Stimulated activated CD8-positive, alpha-beta memory T cell treated with anti-CD3 and anti-CD28 coated beads, Interleukin-7, amount 100 ng/mL, for 4 hours (primary cell): ENCODE measurements around the gene CHODL.

Experiments used
- DNase-seq, 2 donors: peaks; one replicate each; pipeline ENCODE4 v3.0.0-alpha.2; 2020; ENCODE audit warnings: low read depth in 2 of 2

CHODL gene, protein sequence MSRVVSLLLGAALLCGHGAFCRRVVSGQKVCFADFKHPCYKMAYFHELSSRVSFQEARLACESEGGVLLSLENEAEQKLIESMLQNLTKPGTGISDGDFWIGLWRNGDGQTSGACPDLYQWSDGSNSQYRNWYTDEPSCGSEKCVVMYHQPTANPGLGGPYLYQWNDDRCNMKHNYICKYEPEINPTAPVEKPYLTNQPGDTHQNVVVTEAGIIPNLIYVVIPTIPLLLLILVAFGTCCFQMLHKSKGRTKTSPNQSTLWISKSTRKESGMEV

DNA sequence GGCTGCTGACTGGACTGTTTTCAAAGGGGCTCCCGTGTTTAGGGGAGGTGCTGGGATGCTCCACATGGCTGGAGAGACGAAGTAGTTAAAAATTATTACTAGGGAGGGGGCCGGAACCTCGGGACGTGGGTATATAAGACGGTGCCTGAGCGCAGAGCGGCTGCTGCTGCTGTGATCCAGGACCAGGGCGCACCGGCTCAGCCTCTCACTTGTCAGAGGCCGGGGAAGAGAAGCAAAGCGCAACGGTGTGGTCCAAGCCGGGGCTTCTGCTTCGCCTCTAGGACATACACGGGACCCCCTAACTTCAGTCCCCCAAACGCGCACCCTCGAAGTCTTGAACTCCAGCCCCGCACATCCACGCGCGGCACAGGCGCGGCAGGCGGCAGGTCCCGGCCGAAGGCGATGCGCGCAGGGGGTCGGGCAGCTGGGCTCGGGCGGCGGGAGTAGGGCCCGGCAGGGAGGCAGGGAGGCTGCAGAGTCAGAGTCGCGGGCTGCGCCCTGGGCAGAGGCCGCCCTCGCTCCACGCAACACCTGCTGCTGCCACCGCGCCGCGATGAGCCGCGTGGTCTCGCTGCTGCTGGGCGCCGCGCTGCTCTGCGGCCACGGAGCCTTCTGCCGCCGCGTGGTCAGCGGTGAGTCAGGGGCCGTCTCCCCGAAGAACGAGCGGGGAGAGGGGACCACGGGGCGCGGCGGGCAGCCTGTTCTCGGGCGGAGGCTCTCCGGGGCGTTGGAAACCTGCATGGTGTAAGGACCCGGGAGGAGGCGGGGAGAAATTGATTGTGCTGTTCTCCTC is at the start of gene CHODL:
Gene CHODL (plus strand): TSS at position 163 of the 793 bp plus-strand sequence. CDS start 391 bp downstream, at position 554.
- no peak for DNase-seq

- DNase-seq: no peak
These were observed 39.7 kb upstream of the CHODL start for GRCh38 chr21:18204931-18205330.

DNA sequence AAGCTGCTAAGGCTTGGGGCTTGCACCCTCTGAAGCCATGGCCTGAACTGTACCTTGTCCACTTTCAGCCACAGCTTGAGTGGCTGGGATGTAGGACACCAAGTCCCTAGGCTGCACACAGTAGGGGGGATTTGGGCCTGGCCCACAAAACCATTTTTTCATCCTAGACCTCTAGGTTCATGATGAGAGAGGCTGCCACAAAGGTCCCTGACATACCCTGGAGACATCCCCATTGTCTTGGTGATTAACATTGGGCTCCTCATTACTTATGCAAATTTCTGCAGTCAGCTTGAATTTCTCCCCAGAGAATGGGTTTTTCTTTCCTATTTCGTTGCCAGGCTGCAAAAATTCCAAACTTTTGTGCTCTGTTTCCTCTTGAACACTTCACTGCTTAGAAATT is 26.3 kb upstream of the CHODL start:
- no peak for DNase-seq

- no peak for DNase-seq
These were observed 24.1 kb upstream of the CHODL start for GRCh38 chr21:18220498-18220897.

DNA sequence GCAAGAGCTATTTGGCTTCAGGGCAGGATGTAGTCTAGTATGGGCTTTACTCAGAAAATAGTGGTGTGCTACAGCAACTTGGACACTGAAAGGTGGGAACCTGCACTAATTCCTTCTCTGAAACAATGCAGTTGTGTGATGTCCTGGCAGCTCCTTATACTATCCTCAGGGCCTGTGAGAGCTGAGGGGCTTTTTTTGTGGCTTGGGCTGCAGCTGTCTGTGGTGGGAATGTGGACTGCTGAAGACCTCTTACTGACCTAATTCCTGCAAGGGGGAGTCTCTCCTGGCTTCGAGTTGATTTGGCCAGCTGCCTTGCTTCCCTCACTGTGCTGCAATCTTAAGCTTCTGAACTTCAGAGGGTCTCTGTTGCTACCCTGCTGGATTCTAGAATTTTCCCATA is 22.3 kb upstream of the CHODL start:
- DNase-seq: no peak

GRCh38 chr21:18228060-18228739 is 16.4 kb upstream of the CHODL start:
- no peak for DNase-seq

DNA sequence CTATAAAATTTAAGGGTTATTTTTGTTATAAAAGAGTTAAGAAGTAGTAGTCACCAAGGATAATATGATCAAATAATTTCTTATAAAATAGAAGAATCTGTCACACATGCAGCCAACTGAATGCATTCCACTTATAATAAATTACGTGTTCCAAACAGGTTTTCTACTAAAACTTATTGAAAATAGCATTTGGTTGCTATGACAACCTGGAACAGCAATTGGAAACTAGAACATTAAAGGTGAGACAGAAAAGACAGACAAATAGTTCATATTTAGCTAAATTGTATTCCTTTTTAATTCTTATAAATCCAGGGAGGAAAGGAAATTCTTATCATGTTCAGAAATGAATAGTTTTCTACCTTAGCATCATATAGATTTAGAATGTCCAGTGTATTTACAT is 9.1 kb upstream of the CHODL start:
- DNase-seq: no peak

- DNase-seq: no peak
These were observed 883 bp downstream of the CHODL start for GRCh38 chr21:18245464-18245967.

GRCh38 chr21:18248171-18248570 is 3.5 kb downstream of the CHODL start:
- DNase-seq: no peak

DNA sequence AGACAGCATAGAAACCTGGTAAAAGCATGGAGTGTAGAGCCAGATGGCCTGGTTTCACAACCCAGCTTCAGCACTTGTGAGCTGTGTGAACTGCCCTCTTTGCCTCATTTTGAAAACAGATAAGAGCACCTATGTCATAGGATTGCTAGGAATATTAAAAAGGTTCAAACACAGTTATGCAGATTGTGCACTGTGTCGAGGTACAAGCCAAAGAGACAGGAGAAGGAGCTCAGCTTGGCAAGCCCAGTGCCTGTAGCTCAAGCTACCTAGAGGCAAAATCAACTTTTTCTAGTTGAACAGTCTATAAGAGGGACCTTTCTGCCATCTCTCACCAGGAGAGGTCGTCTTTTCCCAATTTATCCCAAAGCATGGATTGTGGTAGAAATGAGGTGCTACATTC is 5.0 kb downstream of the CHODL start:
- DNase-seq: no peak

DNA sequence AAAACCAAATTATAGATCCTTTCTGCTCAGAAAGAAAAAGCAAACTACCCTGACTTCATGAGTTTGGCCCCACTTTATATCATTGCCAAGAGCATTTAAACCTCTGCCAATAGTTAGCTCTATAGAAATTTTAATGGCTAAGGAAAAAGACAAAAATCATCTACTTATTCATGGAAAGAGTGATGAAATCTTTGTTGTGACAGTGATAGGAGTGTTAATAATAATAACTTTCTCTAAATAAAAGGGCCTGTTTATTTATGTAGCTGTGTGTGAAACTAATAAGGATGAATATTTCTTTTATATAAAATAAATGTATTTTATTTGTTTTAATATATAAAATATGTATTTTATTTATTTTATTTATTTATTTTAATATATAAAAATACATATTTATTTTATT is 6.4 kb downstream of the CHODL start:
- no peak for DNase-seq

GRCh38 chr21:18252256-18252655 is 7.6 kb downstream of the CHODL start:
- DNase-seq: no peak

DNA sequence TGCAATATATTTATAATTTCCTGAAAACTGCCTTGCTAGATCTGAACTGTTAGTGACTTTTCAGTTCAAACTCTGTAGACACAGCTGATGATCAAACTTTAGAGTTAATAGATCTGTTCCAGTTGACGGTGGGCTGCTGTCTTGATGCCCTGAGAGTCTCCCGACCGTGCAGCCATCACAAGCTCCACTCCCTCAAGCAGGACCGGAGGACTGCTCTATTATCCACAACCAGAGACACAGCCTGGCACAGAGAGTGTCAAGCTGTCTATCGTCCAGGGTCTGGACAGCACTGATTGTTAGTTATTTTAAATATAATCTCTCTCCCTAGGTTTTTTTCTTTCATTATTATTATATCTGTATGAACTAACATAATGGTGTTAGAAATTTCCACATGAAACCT is 8.0 kb downstream of the CHODL start:
- DNase-seq: no peak

GRCh38 chr21:18253221-18253620 is 8.6 kb downstream of the CHODL start:
- DNase-seq: no peak

DNA sequence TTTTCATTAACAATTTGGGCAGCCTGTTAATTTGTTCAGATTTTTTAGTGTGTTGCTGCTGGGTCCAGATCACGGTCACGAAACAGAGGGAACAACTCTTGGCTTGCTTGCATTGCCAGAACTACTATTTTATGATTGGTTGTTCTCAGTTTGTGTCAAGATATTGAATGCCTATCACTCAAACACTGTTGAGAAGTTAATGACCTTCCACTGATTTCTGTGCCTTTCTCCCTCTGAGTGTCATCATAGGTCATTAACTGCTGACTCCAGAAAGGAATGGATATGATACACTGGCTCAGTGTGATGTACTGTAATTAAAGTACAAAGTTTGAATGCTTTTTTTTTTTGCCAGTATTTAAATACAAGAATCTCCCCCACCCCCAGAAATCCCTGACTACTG is 9.2 kb downstream of the CHODL start:
- DNase-seq: no peak

- no peak for DNase-seq
These were observed 21.3 kb downstream of the CHODL start for GRCh38 chr21:18265944-18266343.

- DNase-seq: no peak
These were observed 22.9 kb downstream of the CHODL start for GRCh38 chr21:18267496-18267895.

DNA sequence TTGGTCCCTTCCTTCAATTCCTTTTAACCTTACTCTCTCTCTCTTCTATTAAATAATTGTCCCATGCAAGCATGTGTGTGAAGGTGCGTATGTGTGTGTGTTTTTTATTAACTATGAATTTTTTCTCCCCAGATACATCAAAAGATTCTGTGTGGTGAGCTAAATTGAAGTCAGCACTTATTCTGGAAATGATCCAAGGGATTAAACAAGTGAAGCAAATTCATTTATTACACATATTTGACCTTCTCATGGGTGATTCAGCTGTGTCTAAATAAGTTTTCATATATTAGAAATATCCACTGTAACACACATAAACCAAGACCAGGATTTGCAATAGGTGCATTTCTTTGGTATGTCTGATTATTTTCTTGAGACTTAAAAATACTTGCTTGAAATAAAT is 24.3 kb downstream of the CHODL start:
- DNase-seq: no peak

- DNase-seq: no peak
These were observed 25.2 kb downstream of the CHODL start for GRCh38 chr21:18269856-18270255.

DNA sequence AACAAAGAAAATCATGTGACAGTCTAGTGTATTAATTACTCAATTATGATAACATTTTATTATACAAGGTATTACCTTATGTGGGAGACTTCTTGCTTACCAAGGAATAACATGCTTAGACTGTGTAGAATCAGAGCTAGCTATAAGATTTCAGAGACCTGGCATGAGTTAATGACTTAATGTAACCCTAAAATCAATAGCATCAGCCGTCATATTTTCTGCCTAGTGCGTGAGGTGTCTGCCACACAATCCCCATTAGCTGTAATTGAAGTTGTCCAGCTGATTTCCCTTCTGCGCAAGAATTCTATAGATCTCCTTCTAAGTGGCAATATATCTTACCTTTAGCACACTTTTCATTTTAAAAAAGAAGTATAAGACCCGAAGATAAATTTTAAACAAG is 28.8 kb downstream of the CHODL start:
- DNase-seq: no peak

- no peak for DNase-seq
These were observed 29.7 kb downstream of the CHODL start for GRCh38 chr21:18274370-18274769.

DNA sequence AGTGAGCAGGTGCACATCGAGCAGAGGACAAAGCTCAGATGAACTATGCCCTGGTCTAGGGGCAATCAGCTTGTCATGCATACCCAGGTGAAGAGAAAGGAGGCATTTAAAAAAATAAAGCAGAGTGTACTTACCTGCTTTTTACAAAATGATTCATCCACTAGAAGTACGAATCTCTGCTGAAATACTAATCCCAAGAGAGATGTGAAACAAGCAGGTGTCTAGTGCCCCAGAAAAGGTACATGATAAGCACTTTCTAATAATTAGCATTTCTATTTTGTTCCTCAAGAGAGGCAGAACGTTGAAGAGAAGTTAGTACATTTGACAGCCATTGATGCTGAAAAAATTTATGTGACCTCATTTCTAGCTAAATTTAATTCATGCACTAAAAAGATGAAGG is 31.1 kb downstream of the CHODL start:
- DNase-seq: no peak

DNA sequence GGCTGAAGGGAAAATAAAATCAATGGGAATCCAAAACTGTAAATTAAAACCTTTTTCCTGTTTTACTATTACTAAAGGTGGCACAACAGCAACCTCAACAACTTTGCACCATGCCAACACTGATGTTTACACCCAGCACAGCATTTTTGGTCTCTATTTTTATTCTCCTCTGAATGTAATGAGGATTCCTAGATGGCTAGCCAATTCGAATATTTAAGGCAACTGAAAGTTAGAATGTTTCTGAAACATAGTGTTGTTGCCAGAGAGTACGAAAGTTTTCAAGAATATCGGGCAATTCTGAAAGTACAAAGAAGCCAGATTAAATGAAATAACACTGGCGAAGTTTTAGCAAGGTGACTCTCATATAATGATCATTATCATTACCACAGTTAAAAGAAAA is 40.7 kb downstream of the CHODL start:
- DNase-seq: no peak
